K562 (cell line): ENCODE results near the gene TMBIM4. TPM values are rescaled to one million over a fixed set of nuclear protein-coding genes. Genes with fewer than 3 reads are reported as not detected.

ENCODE experiments used
- ATAC-seq: fragments of 200-7000 bp; cut with Tn5 transposase; 3 replicates; pipeline ENCODE4 v1.9.1; 2020; ENCODE audit warnings: moderate library complexity
- BruUV-seq: library from RNA; stranded (reverse); fragments of 400-500 nt; replicated peaks from 2 replicates; lab custom pipeline; 2021; lab: Mats Ljungman, UMichigan
- CTCF ChIA-PET: fragments of 300-600 bp; formaldehyde crosslinking; extraction: SDS; loops from one replicate; lab custom pipeline; 2021; ENCODE audit warnings: low intra/inter-chr PET ratio; lab: Yijun Ruan, JAX
- POLR2A ChIA-PET: fragments of 300-600, 350-650 bp; sonication (Branson Sonifier 250); formaldehyde crosslinking; extraction: SDS; loops from one replicate; lab custom pipeline; 2021; ENCODE audit warnings: antibody characterized with exemption, inconsistent platforms; lab: Yijun Ruan, JAX
- DNase-seq, 4 experiments: peaks; one replicate each; pipeline versions ENCODE4 v3.0.0 to v3.0.0-alpha.2; 2011 to 2018; ENCODE audit warnings: low spot score in 3 of 4, mixed read lengths in 3 of 4; ENCODE audit errors: extremely low read depth in 1 of 4
- FAIRE-seq: peaks from 2 replicates; lab custom pipeline; 2011; peaks lifted over from hg19 to GRCh38; lab: Jason Lieb, UNC
- H2AFZ ChIP-seq: 2 replicates; pipeline ENCODE4 v1.6.0; 2011; ENCODE audit warnings: low read depth, low read length, control low read depth, inconsistent platforms
- H3K27ac ChIP-seq: fragments of 200-600 bp; 3 replicates; pipeline ENCODE4 v1.8.0; 2011; ENCODE audit warnings: low read depth, mild to moderate bottlenecking, control low read depth, inconsistent platforms, low read length, moderate library complexity, mixed read lengths; ENCODE audit errors: extremely low read depth
- H3K27me3 ChIP-seq, 2 experiments: fragments of 300-600 bp in 1 of 2; 2 replicates in 1 of 2; 3 replicates in 1 of 2; pipeline versions ENCODE4 v1.6.0 to v1.8.0; 2011; ENCODE audit warnings: inconsistent platforms in 2 of 2, low read length in 2 of 2, mild to moderate bottlenecking in 1 of 2, mixed read lengths in 1 of 2, moderate library complexity in 1 of 2; ENCODE audit not compliant: control insufficient read depth in 2 of 2, insufficient read depth in 2 of 2
- H3K36me3 ChIP-seq: fragments of 300-600 bp; 3 replicates; pipeline ENCODE4 v1.8.0; 2011; ENCODE audit warnings: mild to moderate bottlenecking, low read length, inconsistent platforms; ENCODE audit not compliant: control insufficient read depth, insufficient read depth
- H3K4me1 ChIP-seq, 2 experiments: fragments of 200-600 bp in 1 of 2; replicated peaks in 1 of 2; 2 replicates in 1 of 2; 3 replicates in 1 of 2; pipeline versions ENCODE4 v1.5.1 to v1.8.0; 2011; ENCODE audit warnings: inconsistent platforms in 2 of 2, low read length in 2 of 2, mild to moderate bottlenecking in 1 of 2, mixed read lengths in 1 of 2, moderate library complexity in 1 of 2; ENCODE audit not compliant: control insufficient read depth in 2 of 2, insufficient read depth in 2 of 2
- H3K4me2 ChIP-seq: 2 replicates; pipeline ENCODE4 v1.6.1; 2011; ENCODE audit warnings: low read length, control low read depth, inconsistent platforms, mixed read lengths; ENCODE audit not compliant: insufficient read depth
- H3K4me3 ChIP-seq: fragments of 200-600 bp; sonication (generic), shearing (Covaris generic); 2 replicates; pipeline ENCODE4 v1.5.1; 2016; ENCODE audit warnings: control low read depth, inconsistent platforms
- H3K79me2 ChIP-seq: fragments of 200-600 bp; 3 replicates; pipeline ENCODE4 v1.8.0; 2011; ENCODE audit warnings: low read length, inconsistent platforms; ENCODE audit not compliant: control insufficient read depth, insufficient read depth
- H3K9ac ChIP-seq, 2 experiments: 2 replicates each; pipeline versions ENCODE4 v1.6.0 to v1.6.1; 2011; ENCODE audit warnings: low read depth in 2 of 2, low read length in 2 of 2, control low read depth in 1 of 2, inconsistent platforms in 1 of 2, mild to moderate bottlenecking in 1 of 2, mixed read lengths in 1 of 2; ENCODE audit not compliant: insufficient read depth in 1 of 2
- H3K9me1 ChIP-seq: one replicate; pipeline ENCODE4 v1.6.0; 2011; ENCODE audit warnings: inconsistent platforms, mild to moderate bottlenecking, low read length, moderate library complexity; ENCODE audit not compliant: control insufficient read depth, insufficient read depth
- H3K9me3 ChIP-seq: replicated peaks from 2 replicates; pipeline ENCODE4 v1.5.1; 2011; ENCODE audit warnings: low read depth, low read length, inconsistent platforms; ENCODE audit not compliant: control insufficient read depth, insufficient read depth
- H4K20me1 ChIP-seq: replicated peaks from 2 replicates; pipeline ENCODE4 v1.6.1; 2011; ENCODE audit warnings: low read length, inconsistent platforms, mixed read lengths; ENCODE audit not compliant: control insufficient read depth, insufficient read depth
- ARID3B ChIP-seq: fragments of 250-450 bp; sonication (Bioruptor Pico); IDR thresholded peaks from 2 replicates; pipeline ENCODE4 v1.4.0; 2020; ENCODE audit warnings: borderline replicate concordance
- ATF2 ChIP-seq: sonication (generic); formaldehyde crosslinking; IDR thresholded peaks from 2 replicates; pipeline ENCODE4 v1.8.1; 2022; ENCODE audit warnings: missing genetic modification reagents
- BCL6 ChIP-seq: fragments of 250-450 bp; sonication (Bioruptor Pico); IDR thresholded peaks from 2 replicates; pipeline ENCODE4 v1.4.0; 2020
- HDAC6 ChIP-seq: IDR thresholded peaks from 2 replicates; pipeline ENCODE4 v1.6.1; 2012; ENCODE audit warnings: low read depth, mild to moderate bottlenecking, control low read depth, inconsistent platforms, low read length, moderate library complexity
- HMGN3 ChIP-seq: IDR thresholded peaks from 2 replicates; pipeline ENCODE4 v1.6.1; 2011; ENCODE audit warnings: borderline replicate concordance, low read depth, mild to moderate bottlenecking, mixed read lengths, low read length; ENCODE audit not compliant: insufficient read length; ENCODE audit errors: extremely low read depth
- IFI16 ChIP-seq: fragments of 250-450 bp; sonication (Bioruptor Pico); IDR thresholded peaks from 2 replicates; pipeline ENCODE4 v2.1.2; 2022; ENCODE audit warnings: mild to moderate bottlenecking, inconsistent platforms
- NBN ChIP-seq: fragments of 450-650 bp; IDR thresholded peaks from 2 replicates; pipeline ENCODE4 v1.6.1; 2016; ENCODE audit warnings: low read depth, mild to moderate bottlenecking
- SMARCC2 ChIP-seq: fragments of 450-650 bp; IDR thresholded peaks from 2 replicates; pipeline ENCODE4 v1.6.1; 2017; ENCODE audit warnings: antibody characterized with exemption, moderate library complexity, mild to moderate bottlenecking, low read depth
- ZC3H4 ChIP-seq: sonication (generic); formaldehyde crosslinking; IDR thresholded peaks from 2 replicates; pipeline ENCODE4 v1.9.0; 2021; ENCODE audit warnings: missing genetic modification reagents, borderline replicate concordance
- ZNF124 ChIP-seq: sonication (generic); formaldehyde crosslinking; IDR thresholded peaks from 2 replicates; pipeline ENCODE4 v1.8.1; 2022; ENCODE audit warnings: missing genetic modification reagents
- WGBS: fragments of 100-300 bp; shearing (Covaris generic); methylation state at CpG from one replicate; pipeline ENCODE4 v1.1.6; 2016; ENCODE audit warnings: low coverage, mixed read lengths; ENCODE audit not compliant: insufficient coverage; ENCODE audit errors: missing lambda C conversion rate; 5-methylcytosine and 5-hydroxymethylcytosine counted together
- in situ Hi-C: fragments of 300-500 bp; cut with MboI; formaldehyde crosslinking; loops from 4 replicates; pipeline ENCODE4 v1.15.0; 2018; ENCODE audit warnings: inconsistent platforms, mixed read lengths
- intact Hi-C: fragments of 100-400 bp; cut with micrococcal nuclease; formaldehyde crosslinking; loops from 2 replicates; pipeline ENCODE4 v1.14.2; 2022
- polyA plus RNA-seq, 8 experiments: library from polyadenylated mRNA; depleted of rRNA in 4 of 8; stranded (reverse) in 5 of 8; unstranded in 3 of 8; fragments of >200 nt; fragmentation: Nextera tagmentation in 2 of 8; fragmentation: Illumina TruSeq in 1 of 8; extraction: Ambion mirVana in 2 of 8; extraction: Trizol in 1 of 8; gene quantifications; 2 replicates each; pipeline versions ENCODE4 v1.2.1 to v1.2.3, GENCODE V29; 2011 to 2014; ENCODE audit warnings: inconsistent platforms in 1 of 8, missing spikeins in 1 of 8
- total RNA-seq, 7 experiments: library from RNA; depleted of rRNA in 6 of 7; stranded (reverse); fragments of >200 nt in 6 of 7; fragmentation: Illumina TruSeq in 2 of 7; extraction: Trizol in 2 of 7; gene quantifications; 2 replicates each; pipeline versions ENCODE4 v1.2.1 to v1.2.3, GENCODE V29; 2011 to 2021; ENCODE audit warnings: low replicate concordance in 1 of 7

TMBIM4 gene
- total and polyA plus RNA-seq, 9 of the 15 experiments (the other 6 are each of a cell fraction or from before 2014, with no cell fraction given), result 18.6 to 272 (median 50.0) TPM

GRCh38 chr12:66120477-66120876 is 49.3 kb downstream of the TMBIM4 start (continued):
- TF ChIP-seq BCL6 (CRISPR knock-in tag) (no peak), ZNF124 (CRISPR knock-in tag) (no peak), HMGN3 (no peak), ZC3H4 (no peak), SMARCC2 (no peak), HDAC6 (no peak), NBN (no peak), ATF2 (no peak), ARID3B (no peak)

GRCh38 chr12:66119870-66120241 is 49.9 kb downstream of the TMBIM4 start:
- Histone ChIP-seq H4K20me1 (no peaks in the 10 kb centered on the region), H3K36me3 (peaks cover 39% of the 10 kb centered on the region), H3K9me1 (no peaks in the 10 kb centered on the region), H3K9ac (no peak overlapping the region), H3K4me2 (no peak overlapping the region), H3K27ac (no peak overlapping the region), H3K9me3 (no peaks in the 10 kb centered on the region), H3K4me3 (no peak overlapping the region), H3K79me2 (no peaks in the 10 kb centered on the region), H2AFZ (no peak overlapping the region), H3K4me1 (no peaks in the 10 kb centered on the region), H3K27me3 (no peaks in the 10 kb centered on the region)
- in situ Hi-C loops (no loop called here), intact Hi-C loops (no loop called here)
- ATAC-seq, result no peak
- POLR2A ChIA-PET, result interaction anchor here (0.6 to 1.3 kb wide), 3 partner anchors 11 to 1818 kb away, joined by 3 to 9 read pairs (median 3); partner anchors contain the start of gene LLPH
- TF ChIP-seq IFI16 (CRISPR knock-in tag), result no peak
- FAIRE-seq, result no peak
- CTCF ChIA-PET, result no interaction called here
- WGBS, result 100% methylated on average over 1 of the region's 1 CpG
- no TSS peak for BruUV-seq
- DNase-seq, result no peak
